ENCODE results near the gene NEGR1.
A peak's percentile ranks its signal among the peaks of the same experiment; 100 is the strongest.

Gene NEGR1

GRCh38 chr1:71377886-71378285 is 904.5 kb downstream of the NEGR1 start:
- no peak overlapping the region for H2AFZ ChIP-seq (ENCODE audit: low read length, unreplicated experiment)
- H3K27me3 ChIP-seq (ENCODE audit: insufficient read depth, low read length), result no peaks in the 10 kb centered on the region
- H3K4me1 ChIP-seq (ENCODE audit: control insufficient read depth, insufficient read depth, low read length, unreplicated experiment), result no peaks in the 10 kb centered on the region
- H3K79me2 ChIP-seq (ENCODE audit: control insufficient read depth, insufficient read depth, low read length, unreplicated experiment), result no peaks in the 10 kb centered on the region
- H3K27ac ChIP-seq (ENCODE audit: low read depth, low read length), result no peak overlapping the region
- no peak overlapping the region for H3K4me3 ChIP-seq (ENCODE audit: low read depth, low read length)
- no peaks in the 10 kb centered on the region for H3K36me3 ChIP-seq (ENCODE audit: insufficient read depth, low read length)

DNA sequence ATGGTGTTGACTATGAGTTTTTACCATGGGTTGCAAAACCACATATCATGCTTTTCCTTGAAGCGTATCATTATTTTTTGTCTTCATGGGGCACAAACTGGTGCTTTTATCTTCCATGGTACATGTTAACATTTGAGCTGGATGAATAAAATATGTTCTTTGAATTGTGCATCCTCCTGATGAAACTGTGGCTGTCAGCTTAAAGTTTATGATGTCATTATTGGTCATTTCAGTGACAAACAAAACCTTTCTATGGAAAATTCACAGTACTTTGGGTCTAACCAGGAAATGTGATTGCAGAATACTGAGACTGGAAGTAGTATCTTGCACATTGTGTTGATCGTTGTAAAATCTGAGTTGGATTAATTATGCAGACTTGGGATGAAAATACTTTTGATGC is 909.8 kb downstream of the NEGR1 start:
- Histone ChIP-seq H3K79me2 (ENCODE audit: control insufficient read depth, insufficient read depth, low read length, unreplicated experiment) (no peaks in the 10 kb centered on the region), H3K36me3 (ENCODE audit: insufficient read depth, low read length) (no peaks in the 10 kb centered on the region), H3K4me1 (ENCODE audit: control insufficient read depth, insufficient read depth, low read length, unreplicated experiment) (no peaks in the 10 kb centered on the region), H2AFZ (ENCODE audit: low read length, unreplicated experiment) (no peak overlapping the region), H3K4me3 (ENCODE audit: low read depth, low read length) (no peak overlapping the region), H3K27ac (ENCODE audit: low read depth, low read length) (no peak overlapping the region), H3K27me3 (ENCODE audit: insufficient read depth, low read length) (no peaks in the 10 kb centered on the region)

GRCh38 chr1:71371581-71371980 is 910.8 kb downstream of the NEGR1 start:
- Histone ChIP-seq H3K36me3 (ENCODE audit: insufficient read depth, low read length) (no peaks in the 10 kb centered on the region), H2AFZ (ENCODE audit: low read length, unreplicated experiment) (no peak overlapping the region), H3K4me3 (ENCODE audit: low read depth, low read length) (no peak overlapping the region), H3K27ac (ENCODE audit: low read depth, low read length) (no peak overlapping the region), H3K27me3 (ENCODE audit: insufficient read depth, low read length) (no peaks in the 10 kb centered on the region), H3K79me2 (ENCODE audit: control insufficient read depth, insufficient read depth, low read length, unreplicated experiment) (no peaks in the 10 kb centered on the region), H3K4me1 (ENCODE audit: control insufficient read depth, insufficient read depth, low read length, unreplicated experiment) (no peaks in the 10 kb centered on the region)

GRCh38 chr1:71364236-71364635 is 918.1 kb downstream of the NEGR1 start:
- H3K27me3 ChIP-seq (ENCODE audit: insufficient read depth, low read length), result no peaks in the 10 kb centered on the region
- no peak overlapping the region for H2AFZ ChIP-seq (ENCODE audit: low read length, unreplicated experiment)
- no peaks in the 10 kb centered on the region for H3K79me2 ChIP-seq (ENCODE audit: control insufficient read depth, insufficient read depth, low read length, unreplicated experiment)
- peaks cover 8% of the 10 kb centered on the region for H3K4me1 ChIP-seq (ENCODE audit: control insufficient read depth, insufficient read depth, low read length, unreplicated experiment)
- H3K4me3 ChIP-seq (ENCODE audit: low read depth, low read length), result no peak overlapping the region
- no peaks in the 10 kb centered on the region for H3K36me3 ChIP-seq (ENCODE audit: insufficient read depth, low read length)
- H3K27ac ChIP-seq (ENCODE audit: low read depth, low read length), result no peak overlapping the region

- no peak overlapping the region for H3K4me3 ChIP-seq (ENCODE audit: low read depth, low read length)
- H3K79me2 ChIP-seq (ENCODE audit: control insufficient read depth, insufficient read depth, low read length, unreplicated experiment), result no peaks in the 10 kb centered on the region
- H3K4me1 ChIP-seq (ENCODE audit: control insufficient read depth, insufficient read depth, low read length, unreplicated experiment), result peaks cover 8% of the 10 kb centered on the region
- no peak overlapping the region for H2AFZ ChIP-seq (ENCODE audit: low read length, unreplicated experiment)
- H3K27me3 ChIP-seq (ENCODE audit: insufficient read depth, low read length), result no peaks in the 10 kb centered on the region
- H3K27ac ChIP-seq (ENCODE audit: low read depth, low read length), result no peak overlapping the region
- H3K36me3 ChIP-seq (ENCODE audit: insufficient read depth, low read length), result no peaks in the 10 kb centered on the region
Observed at GRCh38 chr1:71362691-71363090, 919.6 kb downstream of the NEGR1 start.

GRCh38 chr1:71362076-71362475 is 920.3 kb downstream of the NEGR1 start:
- Histone ChIP-seq H2AFZ (ENCODE audit: low read length, unreplicated experiment) (no peak overlapping the region), H3K36me3 (ENCODE audit: insufficient read depth, low read length) (no peaks in the 10 kb centered on the region), H3K27me3 (ENCODE audit: insufficient read depth, low read length) (no peaks in the 10 kb centered on the region), H3K27ac (ENCODE audit: low read depth, low read length) (no peak overlapping the region), H3K79me2 (ENCODE audit: control insufficient read depth, insufficient read depth, low read length, unreplicated experiment) (no peaks in the 10 kb centered on the region), H3K4me3 (ENCODE audit: low read depth, low read length) (no peak overlapping the region), H3K4me1 (ENCODE audit: control insufficient read depth, insufficient read depth, low read length, unreplicated experiment) (peaks cover 8% of the 10 kb centered on the region)

DNA sequence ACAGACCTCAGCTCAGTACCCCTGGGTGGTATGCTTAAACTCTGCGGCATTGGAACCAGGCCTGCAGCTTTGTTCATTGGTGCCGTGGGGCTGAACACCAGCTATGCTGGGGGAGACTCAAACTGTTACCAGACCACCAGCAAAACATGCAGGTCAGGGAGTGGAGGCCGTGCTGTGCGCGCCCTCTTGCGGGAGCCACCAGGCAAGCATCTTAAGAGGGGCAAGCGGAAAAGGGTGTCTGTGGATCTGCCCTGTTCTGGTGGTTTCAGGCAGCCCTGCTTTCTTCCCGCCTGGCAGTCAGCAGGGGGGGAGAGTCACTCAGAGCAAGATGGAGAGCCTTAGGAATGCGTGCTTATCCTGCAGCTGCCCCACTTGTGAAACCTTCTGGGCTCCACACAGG is 924.6 kb downstream of the NEGR1 start:
- Histone ChIP-seq H3K4me1 (ENCODE audit: control insufficient read depth, insufficient read depth, low read length, unreplicated experiment) (no peaks in the 10 kb centered on the region), H3K36me3 (ENCODE audit: insufficient read depth, low read length) (no peaks in the 10 kb centered on the region), H3K79me2 (ENCODE audit: control insufficient read depth, insufficient read depth, low read length, unreplicated experiment) (no peaks in the 10 kb centered on the region), H3K27ac (ENCODE audit: low read depth, low read length) (no peak overlapping the region), H2AFZ (ENCODE audit: low read length, unreplicated experiment) (no peak overlapping the region), H3K27me3 (ENCODE audit: insufficient read depth, low read length) (no peaks in the 10 kb centered on the region), H3K4me3 (ENCODE audit: low read depth, low read length) (no peak overlapping the region)

DNA sequence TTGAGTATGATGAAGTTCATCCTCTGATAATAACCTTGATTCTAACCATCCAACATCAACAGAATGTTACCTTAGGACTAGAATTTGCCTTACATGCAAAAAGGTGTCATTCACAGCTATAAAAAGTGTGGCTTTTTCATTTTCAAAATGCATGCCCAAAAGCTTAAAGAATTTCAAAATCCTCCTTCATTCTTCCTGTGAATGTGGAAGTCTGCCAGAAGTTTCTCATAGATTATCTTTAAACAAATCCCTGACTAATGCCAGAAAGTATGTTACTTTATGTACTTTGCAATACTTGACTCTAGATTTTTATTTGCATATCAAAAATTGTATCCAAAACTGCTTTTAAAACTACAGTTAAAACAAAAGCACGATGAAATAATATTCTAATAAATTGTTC is 930.9 kb downstream of the NEGR1 start:
- H3K4me1 ChIP-seq (ENCODE audit: control insufficient read depth, insufficient read depth, low read length, unreplicated experiment), result peaks cover 23% of the 10 kb centered on the region

DNA sequence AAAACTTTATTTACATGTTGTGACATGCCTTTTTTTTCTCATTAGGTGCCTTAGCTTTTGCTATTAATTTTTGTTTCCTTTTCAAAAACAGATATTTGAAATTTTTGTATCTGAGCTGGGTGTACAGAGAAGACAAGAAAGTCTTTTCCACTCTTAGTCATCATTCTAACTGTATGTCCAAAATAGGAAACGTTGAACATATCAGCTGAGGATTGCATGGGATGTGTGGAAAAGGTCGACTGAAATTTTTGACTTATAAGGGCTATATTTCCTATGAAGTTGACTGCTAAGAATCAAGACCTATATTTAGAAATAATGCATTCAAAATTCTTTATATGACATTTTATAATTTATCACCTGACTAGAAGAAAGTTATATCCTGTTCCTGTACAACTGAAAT is 931.5 kb downstream of the NEGR1 start:
- Histone ChIP-seq H2AFZ (ENCODE audit: low read length, unreplicated experiment) (no peak overlapping the region), H3K4me1 (ENCODE audit: control insufficient read depth, insufficient read depth, low read length, unreplicated experiment) (peaks cover 23% of the 10 kb centered on the region), H3K36me3 (ENCODE audit: insufficient read depth, low read length) (no peaks in the 10 kb centered on the region), H3K4me3 (ENCODE audit: low read depth, low read length) (peak overlapping the region; percentile 50; the same call in 1 of the 2 replicates), H3K27me3 (ENCODE audit: insufficient read depth, low read length) (no peaks in the 10 kb centered on the region), H3K27ac (ENCODE audit: low read depth, low read length) (peak overlapping the region; percentile 78), H3K79me2 (ENCODE audit: control insufficient read depth, insufficient read depth, low read length, unreplicated experiment) (no peaks in the 10 kb centered on the region)

More for the DNA sequence above, 930.9 kb downstream of the NEGR1 start:
- Histone ChIP-seq H3K36me3 (ENCODE audit: insufficient read depth, low read length) (no peaks in the 10 kb centered on the region), H3K27ac (ENCODE audit: low read depth, low read length) (peak overlapping the region; percentile 78), H3K4me3 (ENCODE audit: low read depth, low read length) (peak overlapping the region; percentile 50), H3K27me3 (ENCODE audit: insufficient read depth, low read length) (no peaks in the 10 kb centered on the region), H2AFZ (ENCODE audit: low read length, unreplicated experiment) (peak overlapping the region; percentile 63), H3K79me2 (ENCODE audit: control insufficient read depth, insufficient read depth, low read length, unreplicated experiment) (no peaks in the 10 kb centered on the region)

DNA sequence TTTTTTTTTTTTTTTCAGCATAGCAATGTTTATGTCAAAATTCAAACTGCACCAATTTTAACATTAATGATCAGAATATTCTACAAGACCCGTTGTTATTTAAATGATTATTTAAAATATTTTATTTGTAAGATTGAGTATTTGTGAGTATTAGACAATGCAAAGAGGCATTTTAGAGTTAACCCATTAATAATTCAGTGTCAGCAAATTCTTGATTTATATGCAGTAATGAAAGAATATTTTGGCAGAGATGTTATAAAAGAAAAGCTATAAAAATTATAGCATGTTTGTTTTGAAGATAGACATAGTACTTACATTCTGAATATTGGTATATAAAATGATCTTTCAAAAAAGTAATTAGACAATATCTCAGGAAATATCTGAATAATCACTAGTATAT is 932.0 kb downstream of the NEGR1 start:
- no peak overlapping the region for H3K4me3 ChIP-seq (ENCODE audit: low read depth, low read length)
- no peak overlapping the region for H2AFZ ChIP-seq (ENCODE audit: low read length, unreplicated experiment)
- peaks cover 23% of the 10 kb centered on the region for H3K4me1 ChIP-seq (ENCODE audit: control insufficient read depth, insufficient read depth, low read length, unreplicated experiment)

More for the DNA sequence above, 932.0 kb downstream of the NEGR1 start:
- H3K27ac ChIP-seq (ENCODE audit: low read depth, low read length), result peak overlapping the region; percentile 78
- H3K36me3 ChIP-seq (ENCODE audit: insufficient read depth, low read length), result no peaks in the 10 kb centered on the region
- H3K27me3 ChIP-seq (ENCODE audit: insufficient read depth, low read length), result no peaks in the 10 kb centered on the region
- no peaks in the 10 kb centered on the region for H3K79me2 ChIP-seq (ENCODE audit: control insufficient read depth, insufficient read depth, low read length, unreplicated experiment)

Data from ACC112 (cell line).